Measurements from ENCODE around the gene HOXB8.

HOXB8 gene

GRCh38 chr17:48565022-48565554 lies 50.0 kb downstream of the HOXB8 start:
- Mint-ChIP-seq H3K36me3 (no peaks in the 10 kb centered on the region), H3K4me3 (no peak overlapping the region), H3K27ac (no peak overlapping the region), H3K27me3 (peaks cover 15% of the 10 kb centered on the region), H3K9me3 (no peaks in the 10 kb centered on the region), H3K4me1 (peaks cover 3% of the 10 kb centered on the region)
- ATAC-seq (ENCODE audit: low read depth), result no peak
- DNase-seq (ENCODE audit: low spot score in 2 of 2), result no peak

GRCh38 chr17:48564188-48565021 lies 50.7 kb downstream of the HOXB8 start:
- H3K9me3 Mint-ChIP-seq, result no peaks in the 10 kb centered on the region
- ATAC-seq (ENCODE audit: low read depth) (no peak), DNase-seq (ENCODE audit: low spot score in 2 of 2) (no peak)
- H3K27ac Mint-ChIP-seq, result no peak overlapping the region
- H3K36me3 Mint-ChIP-seq, result no peaks in the 10 kb centered on the region
- peaks cover 16% of the 10 kb centered on the region for H3K27me3 Mint-ChIP-seq
- peak overlapping the region; percentile 28 for H3K4me3 Mint-ChIP-seq
- peaks cover 3% of the 10 kb centered on the region for H3K4me1 Mint-ChIP-seq

GRCh38 chr17:48563867-48564187 lies 51.3 kb downstream of the HOXB8 start:
- no peak for ATAC-seq (ENCODE audit: low read depth)

GRCh38 chr17:48563385-48563838 lies 51.7 kb downstream of the HOXB8 start:
- peaks cover under 1% of the 10 kb centered on the region for H3K4me1 Mint-ChIP-seq
- DNase-seq (ENCODE audit: low spot score in 2 of 2), result no peak
- no peak for ATAC-seq (ENCODE audit: low read depth)
- peaks cover 17% of the 10 kb centered on the region for H3K27me3 Mint-ChIP-seq
- H3K9me3 Mint-ChIP-seq, result no peaks in the 10 kb centered on the region
- no peak overlapping the region for H3K27ac Mint-ChIP-seq
- H3K36me3 Mint-ChIP-seq, result no peaks in the 10 kb centered on the region
- no peak overlapping the region for H3K4me3 Mint-ChIP-seq

More at GRCh38 chr17:48563867-48564187, 51.3 kb downstream of the HOXB8 start:
- no peak for DNase-seq (ENCODE audit: low spot score in 2 of 2)
- no peaks in the 10 kb centered on the region for H3K36me3 Mint-ChIP-seq
- H3K4me3 Mint-ChIP-seq, result no peak overlapping the region
- H3K27ac Mint-ChIP-seq, result no peak overlapping the region
- peaks cover 15% of the 10 kb centered on the region for H3K27me3 Mint-ChIP-seq
- no peaks in the 10 kb centered on the region for H3K9me3 Mint-ChIP-seq
- H3K4me1 Mint-ChIP-seq, result peaks cover 3% of the 10 kb centered on the region

- ATAC-seq (ENCODE audit: low read depth) (no peak), DNase-seq (ENCODE audit: low spot score in 2 of 2) (no peak)
- Mint-ChIP-seq H3K9me3 (no peaks in the 10 kb centered on the region), H3K36me3 (no peaks in the 10 kb centered on the region), H3K27me3 (peaks cover 17% of the 10 kb centered on the region), H3K4me1 (no peaks in the 10 kb centered on the region), H3K27ac (no peak overlapping the region), H3K4me3 (no peak overlapping the region)
Measured at GRCh38 chr17:48562934-48563333, 52.2 kb downstream of the HOXB8 start.

All from memory B cell (primary cell).